HCT116 (cell line): ENCODE data around the gene MMRN1. TPM values are rescaled to one million over a fixed set of nuclear protein-coding genes. Genes with fewer than 3 reads are reported as not detected.

Experiments used
- ATAC-seq: fragments of 200-7000 bp; cut with Tn5 transposase; 2 replicates; pipeline ENCODE4 v1.9.1; 2020; ENCODE audit warnings: mild to moderate bottlenecking, moderate library complexity
- BruUV-seq: library from RNA; stranded (reverse); fragments of 400-500 nt; replicated peaks from 2 replicates; lab custom pipeline; 2021; lab: Mats Ljungman, UMichigan
- CTCF ChIA-PET: fragments of 300-600 bp; sonication (Branson Sonifier 250); formaldehyde crosslinking; loops from one replicate; lab custom pipeline; 2021; ENCODE audit warnings: antibody characterized with exemption; lab: Charles Lee
- POLR2A ChIA-PET: fragments of 300-600, 350-600 bp; sonication (Branson Sonifier 250); formaldehyde crosslinking; loops from one replicate; lab custom pipeline; 2021; ENCODE audit warnings: antibody characterized with exemption; lab: Charles Lee
- RAD21 ChIA-PET, 2 experiments: fragments of 300-600 bp; sonication (Branson Sonifier 250); formaldehyde crosslinking; loops; one replicate each; lab custom pipeline; 2023; ENCODE audit warnings: low total read pairs in 2 of 2; ENCODE audit not compliant: uncharacterized antibody in 2 of 2, unreplicated experiment in 2 of 2, low non-redundant PET in 1 of 2; lab: Charles Lee
- DNase-seq: peaks from one replicate; pipeline ENCODE4 v3.0.0-alpha.2; 2010; ENCODE audit warnings: low read depth, low spot score
- H2AFZ ChIP-seq: fragments of 200-600 bp; shearing (Covaris generic), sonication (generic); 2 replicates; pipeline ENCODE4 v1.6.1; 2017; ENCODE audit warnings: low read depth, mixed run types, mixed read lengths, antibody characterized with exemption, low read length; ENCODE audit not compliant: poor library complexity, severe bottlenecking
- H3K27ac ChIP-seq: 2 replicates; pipeline ENCODE4 v1.5.1; 2012; ENCODE audit warnings: low read depth, low read length
- H3K27me3 ChIP-seq: fragments of 200-600 bp; sonication (generic); 2 replicates; pipeline ENCODE4 v1.6.1; 2016; ENCODE audit warnings: mixed run types, low read length, mixed read lengths; ENCODE audit not compliant: insufficient read depth
- H3K36me3 ChIP-seq, 2 experiments: fragments of 200-500 bp in 1 of 2; fragments of 200-600 bp in 1 of 2; sonication (Bioruptor generic) in 1 of 2; sonication (generic) in 1 of 2; 2 replicates each; pipeline versions ENCODE4 v1.5.1 to v1.6.1; 2014 to 2016; ENCODE audit warnings: low read length in 2 of 2, inconsistent platforms in 1 of 2, mixed read lengths in 1 of 2, mixed run types in 1 of 2; ENCODE audit not compliant: insufficient read depth in 2 of 2, control insufficient read depth in 1 of 2
- H3K4me1 ChIP-seq, 2 experiments: fragments of 200-600 bp in 1 of 2; sonication (generic) in 1 of 2; 2 replicates each; pipeline versions ENCODE4 v1.5.1 to v1.6.1; 2012 to 2017; ENCODE audit warnings: low read length in 2 of 2, inconsistent platforms in 1 of 2, mild to moderate bottlenecking in 1 of 2, mixed read lengths in 1 of 2, mixed run types in 1 of 2, moderate library complexity in 1 of 2; ENCODE audit not compliant: insufficient read depth in 2 of 2, control insufficient read depth in 1 of 2
- H3K4me2 ChIP-seq: fragments of 200-600 bp; sonication (generic); 2 replicates; pipeline ENCODE4 v1.6.1; 2017; ENCODE audit warnings: mixed run types, low read length, mixed read lengths
- H3K4me3 ChIP-seq, 2 experiments: fragments of 200-600 bp in 1 of 2; sonication (generic) in 1 of 2; replicated peaks in 1 of 2; 2 replicates each; pipeline ENCODE4 v1.5.1; 2011 to 2016; ENCODE audit warnings: low read length in 2 of 2, control low read depth in 1 of 2, low read depth in 1 of 2, mild to moderate bottlenecking in 1 of 2, mixed read lengths in 1 of 2, mixed run types in 1 of 2
- H3K79me2 ChIP-seq: fragments of 200-600 bp; sonication (generic); 2 replicates; pipeline ENCODE4 v1.6.1; 2017; ENCODE audit warnings: mild to moderate bottlenecking, mixed run types, low read length, moderate library complexity, mixed read lengths; ENCODE audit not compliant: insufficient read depth
- H3K9ac ChIP-seq: fragments of 200-600 bp; sonication (generic); 2 replicates; pipeline ENCODE4 v1.6.1; 2016; ENCODE audit warnings: low read length, mixed read lengths
- H3K9me2 ChIP-seq: fragments of 200-600 bp; sonication (generic), shearing (Covaris generic); 2 replicates; pipeline ENCODE4 v1.6.1; 2017; ENCODE audit warnings: mixed run types, mild to moderate bottlenecking, moderate library complexity; ENCODE audit not compliant: insufficient read depth
- H3K9me3 ChIP-seq, 2 experiments: fragments of 200-500 bp in 1 of 2; fragments of 200-600 bp in 1 of 2; sonication (Bioruptor generic) in 1 of 2; sonication (generic) in 1 of 2; 2 replicates each; pipeline ENCODE4 v1.6.1; 2014 to 2017; ENCODE audit warnings: low read length in 2 of 2, mixed read lengths in 2 of 2, inconsistent platforms in 1 of 2, low read depth in 1 of 2, mild to moderate bottlenecking in 1 of 2, mixed run types in 1 of 2, moderate library complexity in 1 of 2; ENCODE audit not compliant: control insufficient read depth in 1 of 2, insufficient read depth in 1 of 2
- H4K20me1 ChIP-seq: fragments of 200-600 bp; sonication (generic), shearing (Covaris generic); 2 replicates; pipeline ENCODE4 v1.6.1; 2017; ENCODE audit warnings: mixed run types, mild to moderate bottlenecking, moderate library complexity; ENCODE audit not compliant: insufficient read depth
- ATF3 ChIP-seq: IDR thresholded peaks from 2 replicates; pipeline ENCODE4 v1.6.1; 2012
- CTCF ChIP-seq, 3 experiments: fragments of 200-600 bp in 1 of 3; sonication (generic) in 1 of 3; IDR thresholded peaks in 2 of 3; conservative IDR thresholded peaks in 1 of 3; 2 replicates each; pipeline ENCODE4 v1.5.1; 2012 to 2017; ENCODE audit warnings: low read depth in 2 of 3, low read length in 2 of 3, antibody characterized with exemption in 1 of 3, borderline replicate concordance in 1 of 3, control low read depth in 1 of 3, mild to moderate bottlenecking in 1 of 3, mixed read lengths in 1 of 3, mixed run types in 1 of 3, moderate library complexity in 1 of 3; ENCODE audit not compliant: insufficient read depth in 1 of 3
- ELF1 ChIP-seq: IDR thresholded peaks from 2 replicates; pipeline ENCODE4 v1.6.1; 2012; ENCODE audit warnings: low read depth, borderline replicate concordance
- EZH2 ChIP-seq: fragments of 200-600 bp; sonication (generic); IDR thresholded peaks from 2 replicates; pipeline ENCODE4 v1.6.1; 2017; ENCODE audit warnings: antibody characterized with exemption, mixed run types
- EZH2phosphoT487 ChIP-seq: fragments of 200-600 bp; IDR thresholded peaks from 2 replicates; pipeline ENCODE4 v1.6.1; 2018; ENCODE audit warnings: antibody characterized with exemption, borderline replicate concordance
- FOSL1 ChIP-seq: IDR thresholded peaks from 2 replicates; pipeline ENCODE4 v1.6.1; 2012; ENCODE audit warnings: low read depth
- JUND ChIP-seq: IDR thresholded peaks from 2 replicates; pipeline ENCODE4 v1.6.1; 2012
- POLR2A ChIP-seq: IDR thresholded peaks from 2 replicates; pipeline ENCODE4 v1.7.0; 2011; ENCODE audit warnings: borderline replicate concordance; ENCODE audit not compliant: insufficient read depth, insufficient read length; ENCODE audit errors: extremely low read depth
- REST ChIP-seq: IDR thresholded peaks from 2 replicates; pipeline ENCODE4 v1.6.1; 2012; ENCODE audit warnings: low read depth
- SIN3A ChIP-seq: IDR thresholded peaks from 2 replicates; pipeline ENCODE4 v1.6.1; 2012; ENCODE audit warnings: low read depth
- SP1 ChIP-seq: IDR thresholded peaks from 2 replicates; pipeline ENCODE4 v1.6.1; 2012; ENCODE audit warnings: low read depth
- SRF ChIP-seq: IDR thresholded peaks from 2 replicates; pipeline ENCODE4 v1.6.1; 2012; ENCODE audit warnings: low read depth
- TCF7L2 ChIP-seq: IDR thresholded peaks from 2 replicates; pipeline ENCODE4 v1.7.0; 2011; ENCODE audit warnings: borderline replicate concordance, inconsistent platforms; ENCODE audit not compliant: insufficient read depth, insufficient read length; ENCODE audit errors: extremely low read depth
- ZBTB33 ChIP-seq: IDR thresholded peaks from 2 replicates; pipeline ENCODE4 v1.6.1; 2011; ENCODE audit warnings: mild to moderate bottlenecking, low read length, moderate library complexity; ENCODE audit not compliant: insufficient replicate concordance; ENCODE audit errors: extremely low read depth
- ZNF274 ChIP-seq: fragments of 200-500 bp; sonication (Bioruptor generic); IDR thresholded peaks from 2 replicates; pipeline ENCODE4 v1.6.1; 2014; ENCODE audit warnings: mild to moderate bottlenecking, low read depth, low read length, inconsistent platforms
- intact Hi-C: fragments of 100-400 bp; cut with micrococcal nuclease; formaldehyde crosslinking; loops from 2 replicates; pipeline ENCODE4 v1.10.0; 2022
- total RNA-seq: library from RNA; stranded (reverse); gene quantifications from one replicate; pipeline ENCODE4 v1.2.1, GENCODE V29; 2021; ENCODE audit not compliant: unreplicated experiment

Gene MMRN1
- total RNA-seq, 1 experiment from 2014 or later = 0.12 TPM

- Histone ChIP-seq H4K20me1 (no peaks in the 10 kb centered on the region), H3K27ac (no peak overlapping the region), H3K36me3 (no peaks in the 10 kb centered on the region), H3K4me3 (no peak overlapping the region), H3K4me1 (no peaks in the 10 kb centered on the region), H2AFZ (no peak overlapping the region), H3K79me2 (no peaks in the 10 kb centered on the region)
- intact Hi-C loops = no loop called here
- no peak for ATAC-seq
- no peak for DNase-seq
- POLR2A ChIA-PET = no interaction called here
- TF ChIP-seq FOSL1 = no peak
- no peak for TF ChIP-seq ELF1
- no peak for TF ChIP-seq ZNF274
- no peak for TF ChIP-seq TCF7L2
- no peak for TF ChIP-seq CTCF (IDR thresholded peaks at IDR 0.05 in 2 of 3, conservative IDR thresholded peaks at IDR 0.05 in 1 of 3; ENCODE audit: borderline replicate concordance in 1 of 3, insufficient read depth in 1 of 3, low read depth in 2 of 3, low read length in 2 of 3)
- no peak for TF ChIP-seq SIN3A
- TF ChIP-seq ZBTB33 = no peak
- no peak for TF ChIP-seq SRF
- no peak for TF ChIP-seq REST
- TF ChIP-seq POLR2A = no peak
- TF ChIP-seq SP1 = no peak
- no peak for TF ChIP-seq ATF3
- TF ChIP-seq EZH2phosphoT487 = no peak
- TF ChIP-seq JUND = no peak
- no peak for TF ChIP-seq EZH2
- TF ChIP-seq, all 23 proteins: peak for 0
- no peaks in the 10 kb centered on the region for H3K27me3 ChIP-seq
- no TSS peak for BruUV-seq
- RAD21 ChIA-PET = no interaction called here
- no peaks in the 10 kb centered on the region for H3K9me2 ChIP-seq
- no peaks in the 10 kb centered on the region for H3K9me3 ChIP-seq
- CTCF ChIA-PET = no interaction called here
- H3K9ac ChIP-seq = no peak overlapping the region
- no peak overlapping the region for H3K4me2 ChIP-seq
Observed at GRCh38 chr4:89942811-89943210, 48.2 kb downstream of the MMRN1 start.
